Thyroid gland (tissue), 4 donors: ENCODE results near the gene RPL31.

ENCODE experiments used
- POLR2A ChIP-seq, 2 donors: fragments of 450-650 bp; IDR thresholded peaks; one replicate each; pipeline ENCODE4 v1.6.1; 2017; ENCODE audit warnings: antibody characterized with exemption in 2 of 2, mild to moderate bottlenecking in 2 of 2, moderate library complexity in 1 of 2
- TF ChIP-seq, protein P1 (sequence below), 6 experiments: fragments of 200-600 bp in 3 of 6; fragments of 450-650 bp in 3 of 6; sonication (generic) in 3 of 6; IDR thresholded peaks; one replicate each; pipeline ENCODE4 v1.5.1; 2016 to 2019; ENCODE audit warnings: antibody characterized with exemption in 6 of 6, mild to moderate bottlenecking in 2 of 6, inconsistent platforms in 1 of 6, moderate library complexity in 1 of 6

GRCh38 chr2:100964681-100965169 is 37.4 kb upstream of the RPL31 start:
- TF ChIP-seq, protein P1, sequence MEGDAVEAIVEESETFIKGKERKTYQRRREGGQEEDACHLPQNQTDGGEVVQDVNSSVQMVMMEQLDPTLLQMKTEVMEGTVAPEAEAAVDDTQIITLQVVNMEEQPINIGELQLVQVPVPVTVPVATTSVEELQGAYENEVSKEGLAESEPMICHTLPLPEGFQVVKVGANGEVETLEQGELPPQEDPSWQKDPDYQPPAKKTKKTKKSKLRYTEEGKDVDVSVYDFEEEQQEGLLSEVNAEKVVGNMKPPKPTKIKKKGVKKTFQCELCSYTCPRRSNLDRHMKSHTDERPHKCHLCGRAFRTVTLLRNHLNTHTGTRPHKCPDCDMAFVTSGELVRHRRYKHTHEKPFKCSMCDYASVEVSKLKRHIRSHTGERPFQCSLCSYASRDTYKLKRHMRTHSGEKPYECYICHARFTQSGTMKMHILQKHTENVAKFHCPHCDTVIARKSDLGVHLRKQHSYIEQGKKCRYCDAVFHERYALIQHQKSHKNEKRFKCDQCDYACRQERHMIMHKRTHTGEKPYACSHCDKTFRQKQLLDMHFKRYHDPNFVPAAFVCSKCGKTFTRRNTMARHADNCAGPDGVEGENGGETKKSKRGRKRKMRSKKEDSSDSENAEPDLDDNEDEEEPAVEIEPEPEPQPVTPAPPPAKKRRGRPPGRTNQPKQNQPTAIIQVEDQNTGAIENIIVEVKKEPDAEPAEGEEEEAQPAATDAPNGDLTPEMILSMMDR (IDR thresholded peaks at IDR 0.05), result no peak
- TF ChIP-seq POLR2A (IDR thresholded peaks at IDR 0.05), result no peak
